Retinal pigment epithelial cell (primary cell): Measurements from ENCODE around the gene STK11IP.
A peak's percentile ranks its signal among the peaks of the same experiment; 100 is the strongest.

Experiments
- DNase-seq: peaks from one replicate; pipeline ENCODE4 v3.0.0-alpha.2; 2010; ENCODE audit warnings: low read depth
- H3K4me3 ChIP-seq: 2 replicates; pipeline ENCODE4 v1.5.1; 2011; ENCODE audit warnings: mild to moderate bottlenecking, low read length, control low read depth, moderate library complexity
- CTCF ChIP-seq: conservative IDR thresholded peaks from 2 replicates; pipeline ENCODE4 v1.5.1; 2011; ENCODE audit warnings: low read depth, low read length, control low read depth, inconsistent platforms

STK11IP gene

DNA sequence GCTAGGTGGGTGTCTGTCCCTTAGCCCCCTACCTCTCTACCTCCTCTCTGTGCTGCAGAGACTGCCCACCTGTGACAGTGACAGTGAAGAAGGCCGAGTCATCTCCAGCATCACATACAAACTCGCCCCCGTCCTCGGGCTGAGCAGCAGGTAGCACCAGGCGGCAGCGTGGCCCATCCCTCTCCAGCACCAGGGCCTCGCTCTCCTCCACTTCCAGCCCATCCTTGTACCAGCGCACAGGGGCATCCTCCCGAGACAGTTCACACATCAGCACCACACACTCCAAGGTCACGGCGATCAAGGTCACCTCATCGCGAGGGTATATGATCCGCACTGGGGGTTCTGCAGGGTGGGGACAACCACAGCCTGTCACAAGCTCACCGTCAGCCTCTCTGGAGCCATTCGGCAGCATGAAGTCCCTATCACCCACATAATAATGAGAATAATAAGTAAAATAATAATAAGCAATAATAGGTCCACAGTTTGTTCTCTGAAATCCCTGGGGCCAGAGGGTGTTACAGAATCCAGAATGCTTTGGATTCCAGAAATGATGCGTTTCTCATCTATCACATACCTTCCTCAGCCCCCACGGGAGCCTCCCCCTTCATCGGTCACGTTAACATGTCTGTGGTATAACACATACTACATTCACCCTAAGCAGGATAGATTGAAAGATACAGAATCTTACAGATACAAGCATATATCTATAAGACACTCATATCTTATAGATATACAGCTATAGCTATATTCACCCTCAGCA lies 38.3 kb upstream of the STK11IP start:
- no peak for TF ChIP-seq CTCF
- DNase-seq, result no peak

GRCh38 chr2:219560037-219560892 lies 37.4 kb upstream of the STK11IP start:
- no peak overlapping the region for H3K4me3 ChIP-seq
- TF ChIP-seq CTCF, result peak; percentile 68
- no peak for DNase-seq

More for the DNA sequence above, 38.3 kb upstream of the STK11IP start:
- no peak overlapping the region for H3K4me3 ChIP-seq

DNA sequence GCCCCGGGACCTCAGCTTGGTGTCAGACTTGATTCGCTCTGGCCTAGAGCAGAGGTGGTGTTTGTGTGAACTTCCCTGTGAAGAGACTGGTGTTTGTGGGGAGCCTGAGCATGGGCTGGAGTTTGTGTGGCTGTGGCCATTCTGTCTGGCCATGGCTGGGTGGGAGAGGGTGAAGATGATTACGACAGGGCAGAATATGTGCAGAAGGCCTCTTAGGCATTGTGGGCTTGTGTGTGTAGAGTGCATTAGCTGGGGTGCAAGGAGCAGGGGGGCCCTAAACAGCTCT lies 36.8 kb upstream of the STK11IP start:
- TF ChIP-seq CTCF, result no peak
- DNase-seq, result no peak
- H3K4me3 ChIP-seq, result no peak overlapping the region

GRCh38 chr2:219561179-219562048 lies 36.2 kb upstream of the STK11IP start:
- no peak overlapping the region for H3K4me3 ChIP-seq
- TF ChIP-seq CTCF, result no peak

GRCh38 chr2:219562049-219563020 lies 35.3 kb upstream of the STK11IP start:
- no peak overlapping the region for H3K4me3 ChIP-seq
- no peak for TF ChIP-seq CTCF
- DNase-seq, result no peak

More at GRCh38 chr2:219561179-219562048, 36.2 kb upstream of the STK11IP start:
- DNase-seq, result no peak
